ENCODE data around the gene SCUBE1. TPM values are rescaled to one million over a fixed set of nuclear protein-coding genes. Genes with fewer than 3 reads are reported as not detected.

SCUBE1 gene
- total RNA-seq, 1 experiment from 2014 or later, result not detected

DNA sequence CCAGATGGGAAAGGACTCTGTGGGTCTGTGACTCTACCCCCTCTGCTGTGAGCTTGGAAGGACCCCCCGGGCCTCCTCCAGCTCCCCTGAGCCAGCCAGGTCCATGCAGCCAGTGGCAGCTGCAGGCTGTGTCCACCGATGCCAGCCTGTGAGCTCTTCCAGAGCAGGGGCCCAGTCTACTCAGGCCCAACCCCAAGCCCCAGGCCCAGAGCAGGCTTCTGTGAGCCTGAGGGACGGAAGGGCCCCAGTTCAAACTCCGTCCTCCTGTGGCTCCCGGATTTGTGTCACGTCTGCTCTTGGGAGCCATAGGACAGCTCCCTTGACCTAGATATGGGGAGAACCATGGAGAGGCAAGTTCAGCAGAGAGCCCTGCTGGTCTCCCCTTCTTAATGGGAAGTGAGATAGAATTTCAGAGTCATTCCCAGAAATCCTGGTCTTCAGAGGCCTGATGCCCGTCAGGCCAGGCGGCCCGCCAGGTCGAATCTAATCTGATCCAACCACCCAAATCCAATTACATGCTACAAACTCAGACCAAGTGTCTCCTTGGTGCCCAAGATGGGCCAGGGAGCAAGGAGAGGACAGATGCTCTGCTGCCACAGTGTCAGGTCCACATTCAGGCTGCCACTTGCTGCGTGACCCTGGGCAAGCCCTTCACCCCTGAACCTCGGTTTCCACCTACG, 75.1 kb downstream of the SCUBE1 start:
- Histone ChIP-seq H3K4me3 (ENCODE audit: low read depth in 2 of 2, low read length in 2 of 2) (no peak overlapping the region), H3K27ac (ENCODE audit: low read length) (no peak overlapping the region), H3K36me3 (ENCODE audit: control insufficient read depth, insufficient read depth, low read length) (no peaks in the 10 kb centered on the region), H3K4me1 (ENCODE audit: control insufficient read depth, insufficient read depth, low read length) (no peaks in the 10 kb centered on the region), H3K27me3 (ENCODE audit: control insufficient read depth, insufficient read depth, low read length) (no peaks in the 10 kb centered on the region), H3K9me3 (ENCODE audit: control insufficient read depth, insufficient read depth, low read depth, low read length) (no peaks in the 10 kb centered on the region)
- CTCF ChIA-PET, result no interaction called here
- TF ChIP-seq, protein P1, sequence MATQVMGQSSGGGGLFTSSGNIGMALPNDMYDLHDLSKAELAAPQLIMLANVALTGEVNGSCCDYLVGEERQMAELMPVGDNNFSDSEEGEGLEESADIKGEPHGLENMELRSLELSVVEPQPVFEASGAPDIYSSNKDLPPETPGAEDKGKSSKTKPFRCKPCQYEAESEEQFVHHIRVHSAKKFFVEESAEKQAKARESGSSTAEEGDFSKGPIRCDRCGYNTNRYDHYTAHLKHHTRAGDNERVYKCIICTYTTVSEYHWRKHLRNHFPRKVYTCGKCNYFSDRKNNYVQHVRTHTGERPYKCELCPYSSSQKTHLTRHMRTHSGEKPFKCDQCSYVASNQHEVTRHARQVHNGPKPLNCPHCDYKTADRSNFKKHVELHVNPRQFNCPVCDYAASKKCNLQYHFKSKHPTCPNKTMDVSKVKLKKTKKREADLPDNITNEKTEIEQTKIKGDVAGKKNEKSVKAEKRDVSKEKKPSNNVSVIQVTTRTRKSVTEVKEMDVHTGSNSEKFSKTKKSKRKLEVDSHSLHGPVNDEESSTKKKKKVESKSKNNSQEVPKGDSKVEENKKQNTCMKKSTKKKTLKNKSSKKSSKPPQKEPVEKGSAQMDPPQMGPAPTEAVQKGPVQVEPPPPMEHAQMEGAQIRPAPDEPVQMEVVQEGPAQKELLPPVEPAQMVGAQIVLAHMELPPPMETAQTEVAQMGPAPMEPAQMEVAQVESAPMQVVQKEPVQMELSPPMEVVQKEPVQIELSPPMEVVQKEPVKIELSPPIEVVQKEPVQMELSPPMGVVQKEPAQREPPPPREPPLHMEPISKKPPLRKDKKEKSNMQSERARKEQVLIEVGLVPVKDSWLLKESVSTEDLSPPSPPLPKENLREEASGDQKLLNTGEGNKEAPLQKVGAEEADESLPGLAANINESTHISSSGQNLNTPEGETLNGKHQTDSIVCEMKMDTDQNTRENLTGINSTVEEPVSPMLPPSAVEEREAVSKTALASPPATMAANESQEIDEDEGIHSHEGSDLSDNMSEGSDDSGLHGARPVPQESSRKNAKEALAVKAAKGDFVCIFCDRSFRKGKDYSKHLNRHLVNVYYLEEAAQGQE (IDR thresholded peaks at IDR 0.05; ENCODE audit: insufficient read depth in 1 of 2, low read depth in 2 of 2, low read length in 1 of 2), result no peak
- no peak for TF ChIP-seq CTCF (IDR thresholded peaks at IDR 0.05)
- no peak for TF ChIP-seq SIN3A (IDR thresholded peaks at IDR 0.05; ENCODE audit: borderline replicate concordance, insufficient read depth, low read depth, low read length)
- no peak for TF ChIP-seq TCF7L2 (IDR thresholded peaks at IDR 0.05; ENCODE audit: low read depth, low read length)
- TF ChIP-seq POLR2AphosphoS5 (IDR thresholded peaks at IDR 0.05; ENCODE audit: low read depth, low read length), result no peak
- no TSS peak for BruUV-seq (replicated peaks)
- POLR2A ChIA-PET, result no interaction called here
- intact Hi-C loops (cut with micrococcal nuclease; ENCODE audit: unreplicated experiment), result no loop called here
- in situ Hi-C loops (cut with HindIII; ENCODE audit: low pct_unique_long_range_greater_than_20kb, low sequenced_read_pairs), result no loop called here
- no peak for DNase-seq (ENCODE audit: low read depth, low spot score)
- ATAC-seq, result no peak

GRCh38 chr22:43267332-43267980, 75.7 kb downstream of the SCUBE1 start:
- H3K27ac ChIP-seq (ENCODE audit: low read length), result no peak overlapping the region
- H3K4me1 ChIP-seq (ENCODE audit: control insufficient read depth, insufficient read depth, low read length), result no peaks in the 10 kb centered on the region
- no peak overlapping the region for H3K4me3 ChIP-seq (ENCODE audit: low read depth in 2 of 2, low read length in 2 of 2)
- H3K9me3 ChIP-seq (ENCODE audit: control insufficient read depth, insufficient read depth, low read depth, low read length), result no peaks in the 10 kb centered on the region
- CTCF ChIA-PET, result no interaction called here
- ATAC-seq (no peak), DNase-seq (ENCODE audit: low read depth, low spot score) (no peak)
- in situ Hi-C loops (cut with HindIII; ENCODE audit: low pct_unique_long_range_greater_than_20kb, low sequenced_read_pairs) (no loop called here), intact Hi-C loops (cut with micrococcal nuclease; ENCODE audit: unreplicated experiment) (no loop called here)
- no TSS peak for BruUV-seq (replicated peaks)
- no peaks in the 10 kb centered on the region for H3K36me3 ChIP-seq (ENCODE audit: control insufficient read depth, insufficient read depth, low read length)
- no peak for TF ChIP-seq TCF7L2 (IDR thresholded peaks at IDR 0.05; ENCODE audit: low read depth, low read length)
- TF ChIP-seq, protein P1 (IDR thresholded peaks at IDR 0.05; ENCODE audit: insufficient read depth in 1 of 2, low read depth in 2 of 2, low read length in 1 of 2), result no peak
- no peak for TF ChIP-seq CTCF (IDR thresholded peaks at IDR 0.05)
- TF ChIP-seq POLR2AphosphoS5 (IDR thresholded peaks at IDR 0.05; ENCODE audit: low read depth, low read length), result no peak
- no peaks in the 10 kb centered on the region for H3K27me3 ChIP-seq (ENCODE audit: control insufficient read depth, insufficient read depth, low read length)
- POLR2A ChIA-PET, result no interaction called here
